GM12878 (cell line): ENCODE measurements around the gene SLC38A1. TPM values are rescaled to one million over a fixed set of nuclear protein-coding genes. Genes with fewer than 3 reads are reported as not detected.

ENCODE experiments used
- ATF3 ChIP-seq: IDR thresholded peaks from 2 replicates; pipeline ENCODE4 v1.6.1; 2011; ENCODE audit warnings: low read depth, mild to moderate bottlenecking, low read length, moderate library complexity, borderline replicate concordance; ENCODE audit errors: extremely low read depth
- BHLHE40 ChIP-seq, 2 experiments: fragments of 450-650 bp in 1 of 2; IDR thresholded peaks; 2 replicates each; pipeline ENCODE4 v1.6.1; 2011 to 2017; ENCODE audit warnings: low read depth in 2 of 2, borderline replicate concordance in 1 of 2, improper control_type of control experiment in 1 of 2, low read length in 1 of 2, mild to moderate bottlenecking in 1 of 2
- CBX3 ChIP-seq: fragments of 200-600 bp; sonication (generic); IDR thresholded peaks from 2 replicates; pipeline ENCODE4 v1.6.1; 2016; ENCODE audit warnings: low read depth, borderline replicate concordance
- CHD4 ChIP-seq: fragments of 200-600 bp; sonication (generic); IDR thresholded peaks from 2 replicates; pipeline ENCODE4 v1.6.1; 2016; ENCODE audit warnings: mild to moderate bottlenecking
- CTCF ChIP-seq, 3 experiments: IDR thresholded peaks in 2 of 3; conservative IDR thresholded peaks in 1 of 3; 2 replicates each; pipeline ENCODE4 v1.5.1; 2011; ENCODE audit warnings: low read depth in 3 of 3, low read length in 3 of 3, mild to moderate bottlenecking in 3 of 3, control low read depth in 2 of 3, moderate library complexity in 2 of 3, inconsistent platforms in 1 of 3, mixed read lengths in 1 of 3; ENCODE audit not compliant: control insufficient read depth in 2 of 3, insufficient read depth in 1 of 3; ENCODE audit errors: extremely low read depth in 1 of 3
- HDGF ChIP-seq: fragments of 450-650 bp; IDR thresholded peaks from 2 replicates; pipeline ENCODE4 v1.6.1; 2016; ENCODE audit warnings: antibody characterized with exemption
- HSF1 ChIP-seq: fragments of 150-350 bp; IDR thresholded peaks from 2 replicates; pipeline ENCODE4 v1.6.1; 2014; ENCODE audit warnings: mild to moderate bottlenecking, low read depth, low read length
- IRF5 ChIP-seq: fragments of 450-650 bp; IDR thresholded peaks from 2 replicates; pipeline ENCODE4 v1.6.1; 2017; ENCODE audit warnings: borderline replicate concordance
- KDM1A ChIP-seq: fragments of 200-600 bp; sonication (generic); IDR thresholded peaks from 2 replicates; pipeline ENCODE4 v1.6.1; 2016; ENCODE audit warnings: borderline replicate concordance
- MEF2B ChIP-seq: fragments of 450-650 bp; IDR thresholded peaks from 2 replicates; pipeline ENCODE4 v1.6.1; 2018; ENCODE audit warnings: mild to moderate bottlenecking, moderate library complexity; ENCODE audit not compliant: partially characterized antibody, poor library complexity, severe bottlenecking
- MXI1 ChIP-seq: fragments of 150-350 bp; IDR thresholded peaks from 2 replicates; pipeline ENCODE4 v1.6.1; 2011; ENCODE audit warnings: low read depth, mild to moderate bottlenecking, inconsistent platforms, low read length, improper control_type of control experiment
- PAX8 ChIP-seq: fragments of 450-650 bp; IDR thresholded peaks from 2 replicates; pipeline ENCODE4 v1.6.1; 2017; ENCODE audit warnings: mild to moderate bottlenecking, moderate library complexity
- PBX3 ChIP-seq: IDR thresholded peaks from 2 replicates; pipeline ENCODE4 v1.6.1; 2011; ENCODE audit warnings: mild to moderate bottlenecking, low read depth, low read length, moderate library complexity; ENCODE audit not compliant: insufficient replicate concordance
- PRDM15 ChIP-seq: fragments of 450-650 bp; formaldehyde crosslinking; IDR thresholded peaks from 2 replicates; pipeline ENCODE4 v1.4.0; 2020; ENCODE audit warnings: mild to moderate bottlenecking, moderate library complexity
- RCOR1 ChIP-seq: conservative IDR thresholded peaks from 2 replicates; pipeline ENCODE4 v1.6.1; 2012; ENCODE audit warnings: low read depth, low read length, improper control_type of control experiment
- SUPT20H ChIP-seq: IDR thresholded peaks from 2 replicates; pipeline ENCODE4 v1.6.1; 2011; ENCODE audit warnings: low read depth, mild to moderate bottlenecking, low read length, moderate library complexity, borderline replicate concordance; ENCODE audit not compliant: control insufficient read depth
- TCF12 ChIP-seq: IDR thresholded peaks from 2 replicates; pipeline ENCODE4 v1.6.1; 2011; ENCODE audit warnings: low read depth, mild to moderate bottlenecking, low read length
- TCF7 ChIP-seq: IDR thresholded peaks from 2 replicates; pipeline ENCODE4 v1.6.1; 2014; ENCODE audit warnings: antibody characterized with exemption, borderline replicate concordance
- ZNF622 ChIP-seq: fragments of 450-650 bp; IDR thresholded peaks from 2 replicates; pipeline ENCODE4 v1.6.1; 2017; ENCODE audit warnings: mild to moderate bottlenecking, inconsistent platforms
- polyA plus RNA-seq, 11 experiments: library from polyadenylated mRNA; depleted of rRNA in 4 of 11; unstranded in 6 of 11; stranded (reverse) in 5 of 11; fragments of >200 nt; fragmentation: Nextera tagmentation in 4 of 11; fragmentation: Illumina TruSeq in 1 of 11; extraction: Ambion mirVana in 4 of 11; extraction: Trizol in 1 of 11; gene quantifications; 1 replicate in 1 of 11; 2 replicates in 10 of 11; pipeline versions ENCODE4 v1.2.1 to v1.2.3, GENCODE V29; 2011 to 2016; ENCODE audit warnings: inconsistent platforms in 2 of 11, missing spikeins in 2 of 11, low read depth in 1 of 11
- total RNA-seq, 4 experiments: library from RNA; depleted of rRNA in 3 of 4; stranded (reverse); fragments of >200 nt in 3 of 4; fragmentation: Illumina TruSeq in 1 of 4; extraction: Trizol in 1 of 4; gene quantifications; 2 replicates each; pipeline versions ENCODE4 v1.2.1 to v1.2.3, GENCODE V29; 2013 to 2021

Gene SLC38A1
- total and polyA plus RNA-seq, 10 of the 15 experiments (the other 5 are each of a cell fraction or from before 2014, with no cell fraction given) = 38.1 to 191 (median 144) TPM

- TF ChIP-seq HDGF (no peak), RCOR1 (no peak), TCF12 (no peak), TCF7 (no peak), HSF1 (no peak), CHD4 (no peak), MXI1 (no peak), KDM1A (no peak), PAX8 (no peak), BHLHE40 (IDR thresholded peaks at IDR 0.05; ENCODE audit: borderline replicate concordance in 1 of 2, low read depth in 2 of 2, low read length in 1 of 2) (peak; percentile 55 to 56; a peak in 2 of 4 replicates), CBX3 (no peak), ZNF622 (no peak), SUPT20H (no peak), CTCF (IDR thresholded peaks at IDR 0.05 in 2 of 3, conservative IDR thresholded peaks at IDR 0.05 in 1 of 3; ENCODE audit: control insufficient read depth in 2 of 3, extremely low read depth in 1 of 3, insufficient read depth in 1 of 3, low read depth in 3 of 3, low read length in 3 of 3) (no peak), ATF3 (no peak), PRDM15 (CRISPR knock-in tag) (no peak), PBX3 (no peak), IRF5 (no peak), MEF2B (peak; percentile 88)
These were observed 89.0 kb downstream of the SLC38A1 start (continued) for GRCh38 chr12:46179693-46180452.
